Heart left ventricle (tissue), 16 donors: ENCODE measurements around the gene FAXC. TPM values are rescaled to one million over a fixed set of nuclear protein-coding genes. Genes with fewer than 3 reads are reported as not detected.

Experiments
- ATAC-seq, 4 donors: fragments of 200-7000 bp; cut with Tn5 transposase; one replicate each; pipeline ENCODE4 v1.9.1; 2020 to 2022; ENCODE audit warnings: moderate library complexity in 4 of 4, mild to moderate bottlenecking in 3 of 4, moderate number of reproducible peaks in 1 of 4
- DNase-seq, 5 donors: peaks; one replicate each; pipeline ENCODE4 v3.0.0-alpha.2; 2020
- H3K27ac ChIP-seq, 12 donors: fragments of 200-600 bp; sonication (generic) in 4 of 12; one replicate each; pipeline versions ENCODE4 v1.5.0 to v1.8.0; 2016 to 2022; ENCODE audit warnings: mild to moderate bottlenecking in 2 of 12
- H3K27me3 ChIP-seq, 9 donors: fragments of 200-600 bp; sonication (generic) in 2 of 9; one replicate each; pipeline versions ENCODE4 v1.5.1 to v1.8.0; 2016 to 2022; ENCODE audit warnings: mild to moderate bottlenecking in 3 of 9
- H3K36me3 ChIP-seq, 9 donors: fragments of 200-600 bp; sonication (generic) in 2 of 9; one replicate each; pipeline versions ENCODE4 v1.5.0 to v1.8.0; 2018 to 2022; ENCODE audit warnings: mild to moderate bottlenecking in 2 of 9
- H3K4me1 ChIP-seq, 12 donors: fragments of 200-600 bp; sonication (generic) in 4 of 12; one replicate each; pipeline versions ENCODE4 v1.5.0 to v1.8.0; 2016 to 2022; ENCODE audit warnings: mild to moderate bottlenecking in 3 of 12
- H3K4me3 ChIP-seq, 12 donors: fragments of 200-600 bp; sonication (generic) in 4 of 12; one replicate each; pipeline versions ENCODE4 v1.5.0 to v1.8.0; 2017 to 2022; ENCODE audit warnings: mild to moderate bottlenecking in 9 of 12, moderate library complexity in 4 of 12
- H3K9me3 ChIP-seq, 12 donors: fragments of 200-600 bp; sonication (generic) in 4 of 12; one replicate each; pipeline versions ENCODE4 v1.5.0 to v1.8.0; 2016 to 2022; ENCODE audit warnings: mild to moderate bottlenecking in 1 of 12
- CTCF ChIP-seq, 12 donors: fragments of 200-600 bp; sonication (generic) in 4 of 12; IDR thresholded peaks; one replicate each; pipeline versions ENCODE4 v1.5.0 to v1.8.0; 2018 to 2022; ENCODE audit warnings: antibody characterized with exemption in 12 of 12, mild to moderate bottlenecking in 5 of 12
- POLR2A ChIP-seq, 2 donors: fragments of 450-650 bp; IDR thresholded peaks; one replicate each; pipeline ENCODE4 v1.6.1; 2017; ENCODE audit warnings: antibody characterized with exemption in 2 of 2, mild to moderate bottlenecking in 2 of 2, moderate library complexity in 2 of 2
- WGBS, 4 donors: extraction: QIAGEN DNeasy Blood & Tissue Kit in 2 of 4; methylation state at CpG; one replicate each; pipeline versions ENCODE4 v1.1.5 to v1.1.7; 2013 to 2018; 5-methylcytosine and 5-hydroxymethylcytosine counted together
- intact Hi-C, 10 donors: fragments of 100-400 bp; cut with DNase I; formaldehyde crosslinking; loops; one replicate each; pipeline versions ENCODE4 v1.11.1 to v1.14.2; 2022
- polyA plus RNA-seq, 2 donors: library from polyadenylated mRNA; stranded (reverse); fragments of 200-250 nt; gene quantifications; one replicate each; pipeline ENCODE4 v1.2.3, GENCODE V29; 2013
- total RNA-seq, 9 donors: library from RNA; depleted of rRNA in 2 of 9; stranded (reverse); fragments of >200 nt in 2 of 9; fragmentation: NEBNext Ultra II Directional in 3 of 9; extraction: Animal tissue kit (Norgen Biotek cat#: 25700) in 3 of 9; gene quantifications; one replicate each; pipeline versions ENCODE4 v1.1.0 to v1.2.4, GENCODE V29; 2016 to 2023
- donor health status: ischemic (EF 13 %, LVEDD 7.1; RV severe dilation, severe dysfunction).
- donor health status: healthy with polysubstance abuse.
- donor health status: DM: no; HTN: yes; CAD: no.
- donor health status: DM: no; HTN: no; CAD: no.
- donor health status: ischemic (EF 25% LVEDD 6.9; RV normal size, moderate dysfunction).
- donor health status: ischemic (EF 25% LVEDD 5.7; RV mildly dilated, moderate dysfunction).
- donor health status: healthy.
- donor health status: DM: yes; HTN: yes; CAD: no.
- donor health status: ischemic (EF 35%, LVEDD 5.7; RV mildly dilated, moderate dysfunction).
- donor health status: nonischemic (EF 11% LVEDD 7.7; RV severe dilation, severe dysfunction).
- donor health status: DM: yes; HTN: yes; CAD: no.
- donor health status: PGD.
- donor health status: ischemic (EF 29% LVEDD 5.4; RV normal size, mild dysfunction).
- donor health status: nonischemic (EF 23%, LVEDD 6.1; RV moderate dilation, normal function).

Gene FAXC
- total and polyA plus RNA-seq, 11 donors, result under 0.01 to 3.2 (median 0.51) TPM; not detected in 3

- peak in 2 of 4 donors; percentile 24 to 53 for ATAC-seq
- intact Hi-C loops, result loop anchor here in 3 of 10 donors (5.0 to 10.0 kb wide), 2 partner anchors 410 to 488 kb away; no protein-coding TSS in a partner anchor
- no peak for TF ChIP-seq POLR2A (IDR thresholded peaks at IDR 0.05)
- peak in 10 of 12 donors; percentile 14 to 51 (median 33) for TF ChIP-seq CTCF (IDR thresholded peaks at IDR 0.05)
Measured at GRCh38 chr6:99334526-99335127, 14.8 kb downstream of the FAXC start.

GRCh38 chr6:99333068-99333467 lies 16.4 kb downstream of the FAXC start:
- WGBS, 4 donors, result 82 to 86% (median 85%) methylated on average over 6 of the region's 6 CpGs
- intact Hi-C loops, result loop anchor here in 3 of 10 donors (5.0 to 10.0 kb wide), 2 partner anchors 412 to 489 kb away; no protein-coding TSS in a partner anchor
- no peak for ATAC-seq
- no peak for DNase-seq
- no peaks in the 10 kb centered on the region for H3K36me3 ChIP-seq
- H3K4me3 ChIP-seq, result no peak overlapping the region
- H3K27ac ChIP-seq, result no peak overlapping the region
- peaks cover 0 to 18% (median 0%) of the 10 kb centered on the region in 9 donors for H3K27me3 ChIP-seq
- no peak for TF ChIP-seq CTCF (IDR thresholded peaks at IDR 0.05)
- no peak for TF ChIP-seq POLR2A (IDR thresholded peaks at IDR 0.05)
- no peaks in the 10 kb centered on the region for H3K4me1 ChIP-seq
- H3K9me3 ChIP-seq, result no peaks in the 10 kb centered on the region

More at GRCh38 chr6:99334526-99335127, 14.8 kb downstream of the FAXC start:
- Histone ChIP-seq H3K27ac (peak overlapping the region in 1 of 12 donors; percentile 75), H3K4me1 (no peaks in the 10 kb centered on the region), H3K9me3 (no peaks in the 10 kb centered on the region), H3K27me3 (peaks cover 0 to 18% (median 0%) of the 10 kb centered on the region in 9 donors), H3K36me3 (no peaks in the 10 kb centered on the region), H3K4me3 (no peak overlapping the region)
- WGBS, 4 donors, result 33 to 53% (median 40%) methylated on average over 2 of the region's 2 CpGs
- no peak for DNase-seq

GRCh38 chr6:99331531-99331930 lies 17.9 kb downstream of the FAXC start:
- Histone ChIP-seq H3K36me3 (no peaks in the 10 kb centered on the region), H3K4me1 (no peaks in the 10 kb centered on the region), H3K27me3 (peaks cover 0 to 5% (median 0%) of the 10 kb centered on the region in 9 donors), H3K27ac (no peak overlapping the region), H3K9me3 (no peaks in the 10 kb centered on the region), H3K4me3 (no peak overlapping the region)
- WGBS, 4 donors, result 76 to 91% (median 86%) methylated on average over 3 of the region's 3 CpGs
- ATAC-seq (no peak), DNase-seq (no peak)
- TF ChIP-seq POLR2A (IDR thresholded peaks at IDR 0.05) (no peak), CTCF (IDR thresholded peaks at IDR 0.05) (no peak)
- intact Hi-C loops, result loop anchor here in 3 of 10 donors (5.0 to 10.0 kb wide), 2 partner anchors 413 to 491 kb away; no protein-coding TSS in a partner anchor

- no peaks in the 10 kb centered on the region for H3K4me1 ChIP-seq
- H3K4me3 ChIP-seq, result no peak overlapping the region
- H3K27ac ChIP-seq, result no peak overlapping the region
- ATAC-seq (peak in 3 of 4 donors; percentile 42 to 53 (median 50)), DNase-seq (peak in 2 of 5 donors; percentile 22 to 29)
- TF ChIP-seq CTCF (IDR thresholded peaks at IDR 0.05) (peak; percentile 44 to 82 (median 66)), POLR2A (IDR thresholded peaks at IDR 0.05) (no peak)
- intact Hi-C loops, result loop anchor here in 3 of 10 donors (5.0 to 10.0 kb wide), 2 partner anchors 415 to 492 kb away; no protein-coding TSS in a partner anchor
- 5 to 18% (median 7%) methylated on average over 2 of the region's 2 CpGs for WGBS, 4 donors
- no peaks in the 10 kb centered on the region for H3K9me3 ChIP-seq
- peaks cover 0 to 6% (median 0%) of the 10 kb centered on the region in 9 donors for H3K27me3 ChIP-seq
- no peaks in the 10 kb centered on the region for H3K36me3 ChIP-seq
Measured at GRCh38 chr6:99330159-99330558, 19.3 kb downstream of the FAXC start.
